DOHH2 (cell line): ENCODE data around the gene SMC3.

Experiments
- CTCF ChIP-seq: fragments of 200-600 bp; sonication (generic); IDR thresholded peaks from one replicate; pipeline ENCODE4 v1.5.1; 2014; ENCODE audit warnings: antibody characterized with exemption, mild to moderate bottlenecking, low read depth, low read length; ENCODE audit not compliant: poor library complexity, severe bottlenecking
- EZH2phosphoT487 ChIP-seq: fragments of 200-600 bp; sonication (generic); IDR thresholded peaks from 2 replicates; pipeline ENCODE4 v1.6.1; 2017; ENCODE audit warnings: borderline replicate concordance, mild to moderate bottlenecking, antibody characterized with exemption, low read length, moderate library complexity, mixed read lengths

DNA sequence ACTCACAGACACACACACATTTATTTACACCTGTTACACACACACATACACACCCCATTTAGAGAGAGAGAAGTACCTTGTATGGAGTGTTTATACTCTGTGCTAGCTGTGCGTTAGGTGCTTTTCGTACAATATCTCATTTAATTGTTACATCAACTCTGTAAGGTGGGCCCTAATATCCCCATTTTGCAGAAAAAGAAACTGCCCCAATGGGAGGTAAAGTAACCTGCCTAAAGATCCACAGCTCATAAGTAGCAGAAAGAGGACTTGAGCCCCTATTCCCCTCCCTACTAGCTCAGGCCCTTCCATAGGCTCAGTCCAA, 52.9 kb downstream of the SMC3 start:
- TF ChIP-seq CTCF (no peak), EZH2phosphoT487 (no peak)
